Stimulated activated CD8-positive, alpha-beta memory T cell treated with anti-CD3 and anti-CD28 coated beads, Interleukin-12 subunit alpha, Interleukin-12 subunit beta, amount 100 ng/mL, for 24 hours (primary cell): ENCODE data around the gene ZNF236.
"Not testable (repeated sequence)": the region's sequence is repeated elsewhere in the genome, so short reads cannot be mapped to it uniquely, and the experiment has no call there.

Experiments
- DNase-seq: peaks from one replicate; pipeline ENCODE4 v3.0.0-alpha.2; 2020; ENCODE audit errors: extremely low read depth

Gene ZNF236

GRCh38 chr18:77005651-77006195 is 183.4 kb downstream of the ZNF236 start:
- no peak for DNase-seq

- DNase-seq, result no peak
Measured at GRCh38 chr18:77006305-77007175, 184.2 kb downstream of the ZNF236 start.

- DNase-seq, result no peak
Measured at GRCh38 chr18:77007251-77007650, 184.9 kb downstream of the ZNF236 start.

GRCh38 chr18:77008006-77008405 is 185.6 kb downstream of the ZNF236 start:
- DNase-seq, result no peak

GRCh38 chr18:77008576-77009315 is 186.4 kb downstream of the ZNF236 start:
- no peak for DNase-seq

GRCh38 chr18:77009675-77010074 is 187.3 kb downstream of the ZNF236 start:
- no peak for DNase-seq

GRCh38 chr18:77012120-77012519 is 189.8 kb downstream of the ZNF236 start:
- no peak for DNase-seq

- no peak for DNase-seq
Measured at GRCh38 chr18:77012806-77013541, 190.6 kb downstream of the ZNF236 start.

- no peak for DNase-seq
Measured at GRCh38 chr18:77013811-77014521, 191.6 kb downstream of the ZNF236 start.

GRCh38 chr18:77014538-77014937 is 192.2 kb downstream of the ZNF236 start:
- DNase-seq, result no peak

GRCh38 chr18:77015169-77015568 is 192.8 kb downstream of the ZNF236 start:
- no peak for DNase-seq

GRCh38 chr18:77015771-77016710 is 193.7 kb downstream of the ZNF236 start:
- no peak for DNase-seq

- DNase-seq, result no peak
Measured at GRCh38 chr18:77016936-77017335, 194.6 kb downstream of the ZNF236 start.

GRCh38 chr18:77017355-77017754 is 195.0 kb downstream of the ZNF236 start:
- DNase-seq, result no peak

- DNase-seq, result not testable (repeated sequence)
Measured at GRCh38 chr18:77018650-77019049, 196.3 kb downstream of the ZNF236 start.

- DNase-seq, result no peak
Measured at GRCh38 chr18:77019641-77020040, 197.3 kb downstream of the ZNF236 start.
